CD4-positive, alpha-beta T cell treated with Interleukin-4 for 4 hours (primary cell): ENCODE results near the gene EPB41L2.
"Not testable (repeated sequence)": the region's sequence is repeated elsewhere in the genome, so short reads cannot be mapped to it uniquely, and the experiment has no call there.

Experiments
- DNase-seq: peaks from one replicate; pipeline ENCODE4 v3.0.0-alpha.2; 2020

The EPB41L2 gene

GRCh38 chr6:130829333-130829910 is 233.6 kb downstream of the EPB41L2 start:
- no peak for DNase-seq

- DNase-seq: no peak
Observed at GRCh38 chr6:130827247-130828149, 235.5 kb downstream of the EPB41L2 start, which contains the start of gene SMLR1. Gene SMLR1 (plus strand): TSS chr6:130827406. CDS start chr6:130827414, 8 bp downstream.

- DNase-seq: no peak
Observed at GRCh38 chr6:130826442-130827246, 236.4 kb downstream of the EPB41L2 start.

DNA sequence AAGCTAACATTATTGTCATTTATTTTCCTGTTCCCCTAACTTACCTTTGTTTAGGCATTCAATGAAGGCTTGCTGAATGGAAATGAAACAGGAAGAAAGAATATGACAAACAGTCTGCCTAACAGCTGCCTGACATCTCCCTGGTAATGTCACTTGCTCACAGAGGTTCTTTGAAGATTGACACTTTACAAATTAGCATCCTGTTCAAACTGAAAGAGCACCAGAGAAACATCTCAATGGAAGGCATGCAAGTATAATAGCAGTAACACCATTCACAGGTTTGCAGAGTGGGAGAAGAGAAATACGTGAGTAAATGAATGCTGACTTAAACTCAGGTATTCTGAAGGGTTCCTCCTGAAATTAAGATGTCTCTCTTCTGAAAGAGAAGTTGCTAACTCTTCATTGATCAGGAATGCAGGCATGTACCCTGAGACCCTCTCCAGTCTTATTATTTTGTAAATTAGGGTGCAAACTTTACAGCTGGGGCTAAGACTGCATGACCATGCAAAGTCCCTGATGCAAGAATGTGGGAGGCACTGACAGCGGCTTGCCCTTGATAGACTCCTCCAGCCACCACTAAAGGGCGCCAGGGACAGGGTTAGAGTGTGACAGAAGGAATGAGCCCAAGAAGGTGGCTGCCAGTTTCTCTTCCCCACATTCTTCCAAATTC is 237.1 kb downstream of the EPB41L2 start:
- DNase-seq: no peak

DNA sequence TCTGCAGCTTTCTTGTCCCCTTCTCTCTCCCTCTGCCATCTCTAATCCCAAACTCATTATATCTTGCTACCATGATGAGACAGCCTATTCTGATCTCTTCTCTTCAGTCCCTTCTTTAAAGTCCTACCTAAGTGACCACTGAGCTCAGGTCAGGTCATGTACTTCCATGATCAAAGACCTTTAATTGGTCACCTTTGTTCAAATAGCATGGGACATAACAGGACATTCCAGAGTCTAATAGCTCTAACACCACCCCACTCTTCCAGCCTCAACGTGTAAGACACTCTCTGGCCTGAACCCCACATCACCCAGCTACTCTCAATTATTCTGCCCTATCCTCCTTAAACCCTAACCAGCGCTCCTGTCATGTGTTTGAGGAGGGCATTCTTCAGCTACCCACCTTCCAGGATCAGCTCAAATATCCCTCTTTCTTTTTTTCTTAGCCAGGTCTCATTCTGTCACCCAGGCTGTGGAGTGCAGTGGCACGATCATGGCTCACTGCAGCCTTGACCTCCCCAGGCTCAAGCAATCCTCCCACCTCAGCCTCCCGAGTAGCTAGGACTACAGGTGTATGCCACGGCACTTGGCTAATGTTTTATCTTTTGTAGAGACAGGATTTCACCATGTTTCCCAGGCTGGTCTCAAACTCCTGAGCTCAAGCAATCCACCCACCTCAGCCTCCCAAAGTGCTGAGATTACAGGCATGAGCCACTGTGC is 237.9 kb downstream of the EPB41L2 start:
- DNase-seq: no peak

GRCh38 chr6:130822736-130823135 is 240.3 kb downstream of the EPB41L2 start:
- DNase-seq: no peak

DNA sequence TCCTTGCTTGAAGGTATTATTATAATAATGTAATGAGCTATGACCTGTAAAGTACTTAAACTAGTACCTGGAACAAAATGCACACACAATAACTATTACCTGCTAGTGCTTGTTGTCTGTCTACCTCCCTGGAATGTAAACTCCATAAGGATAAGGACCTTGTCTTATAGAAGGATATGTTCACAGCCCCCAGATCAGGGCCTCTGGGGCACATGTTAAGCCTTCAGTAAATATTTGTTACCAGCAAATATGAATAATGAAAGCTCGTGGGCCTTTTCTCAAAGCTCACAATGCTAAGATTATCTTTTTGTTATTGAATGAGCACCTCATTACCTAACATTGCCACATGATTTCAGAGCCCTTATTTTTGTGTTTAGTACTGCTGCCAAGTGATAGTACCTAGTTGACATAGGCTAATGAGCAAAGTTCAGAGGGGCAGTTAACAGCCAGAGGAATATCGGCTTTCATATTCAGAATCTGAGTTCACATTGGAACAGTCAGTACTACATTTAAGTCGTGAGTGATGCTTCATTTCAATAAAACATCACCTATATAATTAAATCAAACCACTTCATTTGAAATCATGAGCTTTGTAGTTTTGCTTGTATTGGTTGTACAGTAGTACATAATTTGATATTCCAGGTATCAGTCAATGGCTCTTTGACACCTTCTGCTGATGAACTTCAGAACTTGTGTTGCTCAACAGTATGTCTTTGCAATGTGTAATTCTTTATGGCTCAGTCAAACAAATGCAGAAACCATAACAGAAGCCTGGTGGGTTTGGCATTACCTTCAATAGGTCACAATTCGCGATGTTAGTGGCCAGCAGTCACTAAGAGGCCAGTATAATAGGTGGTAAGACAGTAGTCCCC is 247.6 kb downstream of the EPB41L2 start:
- no peak for DNase-seq

DNA sequence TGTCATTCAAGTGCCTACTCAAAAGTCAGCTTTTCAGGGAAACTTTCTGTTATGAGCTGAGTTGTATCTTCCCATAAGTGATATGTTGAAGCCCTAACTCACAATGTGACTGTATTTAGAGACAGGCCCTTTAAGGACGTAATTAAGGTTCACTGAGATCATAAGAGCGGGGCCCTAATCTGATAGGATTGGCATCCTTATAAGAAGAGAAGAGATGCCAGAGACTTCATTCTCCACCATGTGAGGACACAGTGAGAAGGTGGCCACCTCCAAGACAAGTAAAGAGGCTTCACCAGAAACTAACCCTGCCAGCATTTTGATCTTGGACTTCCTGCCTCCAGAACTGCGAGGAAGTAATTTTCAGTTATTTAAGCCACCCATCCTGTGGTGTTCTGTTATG is 248.5 kb downstream of the EPB41L2 start:
- no peak for DNase-seq

DNA sequence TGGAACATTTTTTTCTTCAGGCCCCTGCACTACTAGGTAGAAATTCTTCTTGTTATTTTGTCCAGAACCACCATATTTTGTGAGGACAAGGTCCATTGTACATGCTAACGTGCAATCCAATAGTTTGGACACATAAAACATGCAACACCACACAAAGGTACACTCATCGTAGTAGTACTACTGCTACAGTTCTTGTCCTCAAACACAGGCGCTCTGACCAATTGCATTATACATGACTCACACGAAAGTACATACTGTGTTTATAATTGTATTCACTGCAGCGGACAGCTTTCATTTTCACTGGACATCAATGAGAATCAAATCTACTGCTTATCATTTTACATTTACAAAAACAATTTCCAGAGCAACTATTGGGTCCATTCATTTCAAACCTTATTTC is 251.1 kb downstream of the EPB41L2 start:
- no peak for DNase-seq

DNA sequence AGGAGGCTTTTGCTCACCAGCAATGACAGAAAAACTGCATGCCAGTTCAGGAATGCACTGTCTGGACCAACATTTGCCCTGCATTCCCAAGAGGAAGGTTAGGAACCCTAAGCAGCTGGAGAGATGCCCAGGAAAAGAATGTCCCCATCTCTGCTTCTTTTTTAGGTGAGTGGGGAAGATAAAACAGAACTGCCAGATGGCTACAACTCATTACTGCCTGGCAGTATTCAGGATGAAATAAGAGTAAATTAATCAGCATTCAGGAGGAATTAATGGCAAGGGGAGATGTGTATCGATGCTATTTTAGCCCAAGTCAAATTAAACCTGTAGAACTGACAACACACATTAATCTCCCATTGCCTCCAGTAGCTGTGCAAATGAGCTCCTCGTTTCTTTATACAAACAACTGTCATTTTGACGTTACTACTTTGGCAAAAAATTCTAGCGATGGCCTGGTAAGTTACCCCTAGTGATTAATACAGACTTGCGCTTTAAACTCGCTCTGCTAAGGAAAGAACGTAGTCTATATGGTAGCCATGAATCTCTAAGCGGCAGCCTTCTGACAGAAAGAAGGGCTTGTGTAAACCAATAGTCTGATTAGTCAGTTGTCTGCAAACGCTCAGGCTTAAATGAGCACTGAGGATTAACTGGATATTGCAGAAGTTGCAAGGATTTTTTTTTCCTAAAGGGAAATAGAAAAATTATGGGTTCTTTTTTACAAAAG is 252.6 kb downstream of the EPB41L2 start:
- no peak for DNase-seq

GRCh38 chr6:130801368-130801767 is 261.7 kb downstream of the EPB41L2 start:
- not testable (repeated sequence) for DNase-seq

GRCh38 chr6:130797061-130797460 is 266.0 kb downstream of the EPB41L2 start:
- no peak for DNase-seq

GRCh38 chr6:130796313-130796905 is 266.6 kb downstream of the EPB41L2 start:
- no peak for DNase-seq

GRCh38 chr6:130794738-130795137 is 268.3 kb downstream of the EPB41L2 start:
- DNase-seq: no peak

DNA sequence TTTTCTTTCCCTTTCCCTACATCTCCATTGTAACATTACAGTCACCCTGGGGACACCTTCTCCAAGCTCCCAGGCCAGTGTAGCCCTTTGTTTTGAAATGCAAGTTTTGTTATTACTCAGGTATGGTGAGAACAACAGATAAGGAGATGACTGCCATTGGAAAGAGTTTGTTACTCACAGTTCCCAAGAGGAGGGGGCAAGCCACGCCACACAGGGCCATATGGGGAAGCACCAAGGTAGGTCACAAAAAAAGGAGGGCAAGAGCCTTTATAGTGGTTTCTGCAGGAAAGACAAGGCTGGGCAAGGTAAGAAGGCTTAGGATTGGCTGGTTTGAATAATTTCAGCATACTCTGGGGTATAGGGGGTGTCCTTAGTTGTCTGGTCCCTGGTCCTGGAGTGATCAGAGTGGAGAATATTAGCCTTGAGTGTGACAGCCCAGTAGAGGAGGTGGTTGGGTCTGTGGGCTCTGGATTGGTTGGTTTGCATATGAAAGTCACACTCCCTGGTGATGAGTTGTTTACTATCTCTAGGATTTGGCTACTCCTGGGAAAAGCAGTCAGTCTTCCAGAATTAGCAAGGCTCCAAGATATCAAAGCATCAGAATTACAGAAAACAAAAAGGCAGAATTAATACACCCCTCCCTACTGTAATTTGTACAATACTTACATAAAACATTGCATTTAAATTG is 268.9 kb downstream of the EPB41L2 start:
- DNase-seq: no peak
